Prostate gland (tissue), 2 donors: ENCODE measurements around the gene PLEKHF1.

Source experiments
- CTCF ChIP-seq, 4 experiments: fragments of 200-600 bp in 2 of 4; fragments of 450-650 bp in 2 of 4; sonication (generic) in 2 of 4; IDR thresholded peaks; 1 replicate in 3 of 4; 2 replicates in 1 of 4; pipeline ENCODE4 v1.5.1; 2016 to 2019; ENCODE audit warnings: antibody characterized with exemption in 4 of 4, mild to moderate bottlenecking in 2 of 4, moderate library complexity in 2 of 4
- POLR2AphosphoS5 ChIP-seq: sonication (generic); formaldehyde crosslinking; IDR thresholded peaks from one replicate; pipeline ENCODE4 v1.6.1; 2017; ENCODE audit warnings: antibody characterized with exemption

GRCh38 chr19:29687897-29688728, 22.9 kb downstream of the PLEKHF1 start:
- no peak for TF ChIP-seq CTCF (IDR thresholded peaks at IDR 0.05)
- TF ChIP-seq POLR2AphosphoS5: no peak
